Spleen (tissue), 11 donors: ENCODE measurements around the gene DNAH14. TPM values are rescaled to one million over a fixed set of nuclear protein-coding genes. Genes with fewer than 3 reads are reported as not detected.

ENCODE experiments used
- DNase-seq: peaks from one replicate; pipeline ENCODE4 v3.0.0-alpha.2; 2020
- H3K27ac ChIP-seq, 8 donors: fragments of 200-600 bp; sonication (generic) in 7 of 8; 1 replicate in 4 of 8; 2 replicates in 4 of 8; pipeline versions ENCODE4 v1.5.0 to v1.8.0; 2016 to 2021; ENCODE audit warnings: inconsistent platforms in 4 of 8, mild to moderate bottlenecking in 4 of 8, moderate library complexity in 1 of 8
- H3K27me3 ChIP-seq, 7 donors: fragments of 200-600 bp; sonication (generic) in 6 of 7; replicated peaks in 1 of 7; 1 replicate in 4 of 7; 2 replicates in 3 of 7; pipeline versions ENCODE4 v1.5.0 to v1.8.0; 2016 to 2021; ENCODE audit warnings: inconsistent platforms in 3 of 7, mild to moderate bottlenecking in 1 of 7
- H3K36me3 ChIP-seq, 6 donors: fragments of 200-600 bp; sonication (generic) in 5 of 6; 1 replicate in 4 of 6; 2 replicates in 2 of 6; pipeline versions ENCODE4 v1.5.0 to v1.8.0; 2016 to 2021; ENCODE audit warnings: inconsistent platforms in 2 of 6
- H3K4me1 ChIP-seq, 6 donors: fragments of 200-600 bp; sonication (generic) in 5 of 6; 1 replicate in 3 of 6; 2 replicates in 3 of 6; pipeline versions ENCODE4 v1.5.0 to v1.8.0; 2016 to 2021; ENCODE audit warnings: inconsistent platforms in 3 of 6
- H3K4me3 ChIP-seq, 8 donors: fragments of 200-600 bp; sonication (generic) in 7 of 8; 1 replicate in 4 of 8; 2 replicates in 4 of 8; pipeline versions ENCODE4 v1.5.0 to v1.8.0; 2016 to 2021; ENCODE audit warnings: inconsistent platforms in 4 of 8, mild to moderate bottlenecking in 4 of 8, moderate library complexity in 2 of 8
- H3K9me3 ChIP-seq, 8 donors: fragments of 200-600 bp; sonication (generic) in 7 of 8; 1 replicate in 4 of 8; 2 replicates in 4 of 8; pipeline versions ENCODE4 v1.5.0 to v1.8.0; 2016 to 2021; ENCODE audit warnings: inconsistent platforms in 4 of 8
- CTCF ChIP-seq, 11 experiments: fragments of 200-600 bp in 7 of 11; fragments of 450-650 bp in 4 of 11; sonication (generic) in 4 of 11; IDR thresholded peaks in 8 of 11; conservative IDR thresholded peaks in 3 of 11; 1 replicate in 7 of 11; 2 replicates in 4 of 11; pipeline versions ENCODE4 v1.4.0 to v1.8.0; 2016 to 2021; ENCODE audit warnings: antibody characterized with exemption in 11 of 11, inconsistent platforms in 4 of 11, mild to moderate bottlenecking in 1 of 11
- POLR2A ChIP-seq, 3 donors: fragments of 450-650 bp; IDR thresholded peaks; one replicate each; pipeline ENCODE4 v1.5.1; 2017; ENCODE audit warnings: antibody characterized with exemption in 3 of 3, mild to moderate bottlenecking in 1 of 3
- POLR2AphosphoS5 ChIP-seq, 3 donors: sonication (generic); formaldehyde crosslinking; IDR thresholded peaks; one replicate each; pipeline ENCODE4 v1.5.1; 2017; ENCODE audit warnings: antibody characterized with exemption in 3 of 3
- WGBS, 5 donors: extraction: QIAGEN DNeasy Blood & Tissue Kit in 3 of 5; methylation state at CpG; one replicate each; pipeline versions ENCODE4 v1.1.5 to v1.1.7; 2013 to 2018; 5-methylcytosine and 5-hydroxymethylcytosine counted together
- intact Hi-C: fragments of 100-400 bp; cut with DNase I; formaldehyde crosslinking; loops from one replicate; pipeline ENCODE4 v1.15.0; 2023; ENCODE audit warnings: low total_unique reads
- polyA plus RNA-seq, 3 donors: library from polyadenylated mRNA; stranded (reverse); fragments of 200-250 nt; gene quantifications; one replicate each; pipeline ENCODE4 v1.2.1, GENCODE V29; 2013
- total RNA-seq, 7 donors: library from RNA; depleted of rRNA in 3 of 7; stranded (reverse); fragments of >200 nt in 3 of 7; fragmentation: NEBNext Ultra II Directional in 4 of 7; extraction: Animal tissue kit (Norgen Biotek cat#: 25700) in 4 of 7; gene quantifications; one replicate each; pipeline versions ENCODE4 v1.1.0 to v1.2.1, GENCODE V29; 2016 to 2021
- donor health status: healthy with polysubstance abuse.
- donor health status: DM: no; HTN: no; CAD: no; lungs with moderate emphysema.
- donor health status: DM: no; HTN: no; CAD: no.
- donor health status: Bipolar disorder and iron deficiency.
- donor health status: healthy.
- donor health status: DM: no; HTN: no; CAD: no.
- donor health status: DM: yes; HTN: yes; CAD: no.

DNAH14 gene
- total and polyA plus RNA-seq, 10 donors: 0.70 to 6.4 (median 4.8) TPM

GRCh38 chr1:225349826-225350225 is 420.4 kb downstream of the DNAH14 start:
- intact Hi-C loops: no loop called here
- TF ChIP-seq POLR2AphosphoS5 (IDR thresholded peaks at IDR 0.05): no peak
- no peaks in the 10 kb centered on the region for H3K27me3 ChIP-seq
- H3K4me1 ChIP-seq: no peaks in the 10 kb centered on the region
- no peaks in the 10 kb centered on the region for H3K36me3 ChIP-seq
- no peak overlapping the region for H3K4me3 ChIP-seq
- no peak for DNase-seq
- no peak overlapping the region for H3K27ac ChIP-seq
- WGBS, 5 donors: 79 to 88% (median 83%) methylated on average over 2 of the region's 2 CpGs
- peaks cover 0 to 12% (median 4%) of the 10 kb centered on the region in 8 donors for H3K9me3 ChIP-seq

GRCh38 chr1:225350872-225351271 is 421.4 kb downstream of the DNAH14 start:
- DNase-seq: no peak
- intact Hi-C loops: no loop called here
- Histone ChIP-seq H3K27me3 (no peaks in the 10 kb centered on the region), H3K4me1 (no peaks in the 10 kb centered on the region), H3K27ac (no peak overlapping the region), H3K9me3 (peaks cover 0 to 12% (median 4%) of the 10 kb centered on the region in 8 donors), H3K36me3 (no peaks in the 10 kb centered on the region), H3K4me3 (no peak overlapping the region)
- TF ChIP-seq CTCF (IDR thresholded peaks at IDR 0.05 in 8 of 11, conservative IDR thresholded peaks at IDR 0.05 in 3 of 11) (no peak), POLR2A (IDR thresholded peaks at IDR 0.05) (no peak), POLR2AphosphoS5 (IDR thresholded peaks at IDR 0.05) (no peak)

GRCh38 chr1:225354906-225355305 is 425.4 kb downstream of the DNAH14 start:
- Histone ChIP-seq H3K4me3 (no peak overlapping the region), H3K27ac (no peak overlapping the region), H3K4me1 (no peaks in the 10 kb centered on the region), H3K27me3 (no peaks in the 10 kb centered on the region), H3K36me3 (no peaks in the 10 kb centered on the region), H3K9me3 (no peaks in the 10 kb centered on the region)
- WGBS, 5 donors: 49 to 89% (median 68%) methylated on average over 3 of the region's 3 CpGs
- TF ChIP-seq POLR2A (IDR thresholded peaks at IDR 0.05): no peak
- TF ChIP-seq CTCF (IDR thresholded peaks at IDR 0.05 in 8 of 11, conservative IDR thresholded peaks at IDR 0.05 in 3 of 11): no peak
- TF ChIP-seq POLR2AphosphoS5 (IDR thresholded peaks at IDR 0.05): no peak
- DNase-seq: no peak
- intact Hi-C loops: no loop called here

- no peak for DNase-seq
- Histone ChIP-seq H3K27ac (no peak overlapping the region), H3K4me1 (no peaks in the 10 kb centered on the region), H3K9me3 (no peaks in the 10 kb centered on the region), H3K4me3 (no peak overlapping the region), H3K36me3 (no peaks in the 10 kb centered on the region), H3K27me3 (no peaks in the 10 kb centered on the region)
- intact Hi-C loops: no loop called here
- WGBS, 5 donors: 85 to 94% (median 91%) methylated on average over 1 of the region's 1 CpG
- TF ChIP-seq POLR2AphosphoS5 (IDR thresholded peaks at IDR 0.05) (no peak), CTCF (IDR thresholded peaks at IDR 0.05 in 8 of 11, conservative IDR thresholded peaks at IDR 0.05 in 3 of 11) (no peak), POLR2A (IDR thresholded peaks at IDR 0.05) (no peak)
Observed at GRCh38 chr1:225355863-225356262, 426.4 kb downstream of the DNAH14 start.

- H3K27ac ChIP-seq: no peak overlapping the region
- no peaks in the 10 kb centered on the region for H3K36me3 ChIP-seq
- no peak for DNase-seq
- H3K4me3 ChIP-seq: no peak overlapping the region
- H3K27me3 ChIP-seq: no peaks in the 10 kb centered on the region
- intact Hi-C loops: no loop called here
- no peaks in the 10 kb centered on the region for H3K4me1 ChIP-seq
- TF ChIP-seq CTCF (IDR thresholded peaks at IDR 0.05 in 8 of 11, conservative IDR thresholded peaks at IDR 0.05 in 3 of 11): no peak
- no peak for TF ChIP-seq POLR2A (IDR thresholded peaks at IDR 0.05)
- no peak for TF ChIP-seq POLR2AphosphoS5 (IDR thresholded peaks at IDR 0.05)
- WGBS, 5 donors: 86 to 93% (median 92%) methylated on average over 4 of the region's 4 CpGs
- no peaks in the 10 kb centered on the region for H3K9me3 ChIP-seq
Observed at GRCh38 chr1:225360119-225360518, 430.6 kb downstream of the DNAH14 start.
